Peyer's patch (tissue), 4 donors: ENCODE data around the gene MCU.

ENCODE experiments used
- CTCF ChIP-seq, 6 experiments: fragments of 450-650 bp in 4 of 6; fragments of 200-600 bp in 2 of 6; sonication (generic) in 1 of 6; IDR thresholded peaks; one replicate each; pipeline ENCODE4 v1.5.1; 2017 to 2019; ENCODE audit warnings: antibody characterized with exemption in 6 of 6, mild to moderate bottlenecking in 3 of 6, moderate library complexity in 1 of 6
- POLR2A ChIP-seq, 2 donors: fragments of 450-650 bp; IDR thresholded peaks; one replicate each; pipeline ENCODE4 v1.5.1; 2017; ENCODE audit warnings: antibody characterized with exemption in 2 of 2, mild to moderate bottlenecking in 2 of 2, moderate library complexity in 2 of 2

GRCh38 chr10:72841487-72841886 lies 149.5 kb downstream of the MCU start:
- no peak for TF ChIP-seq CTCF (IDR thresholded peaks at IDR 0.05)
- no peak for TF ChIP-seq POLR2A (IDR thresholded peaks at IDR 0.05)
